Small intestine (tissue), 7 donors: Measurements from ENCODE around the gene RBM25. TPM values are rescaled to one million over a fixed set of nuclear protein-coding genes. Genes with fewer than 3 reads are reported as not detected.

Experiments used
- DNase-seq, 2 donors: peaks; one replicate each; pipeline versions ENCODE4 v3.0.0 to v3.0.0-alpha.2; 2013
- FAIRE-seq: peaks from 2 replicates; lab custom pipeline; 2012; peaks lifted over from hg19 to GRCh38; lab: Jason Lieb, UNC
- H3K27ac ChIP-seq, 3 donors: one replicate each; pipeline ENCODE4 v1.5.1; 2013; ENCODE audit warnings: low read length in 2 of 3, mild to moderate bottlenecking in 2 of 3, control low read depth in 1 of 3, inconsistent platforms in 1 of 3, low read depth in 1 of 3, moderate library complexity in 1 of 3
- H3K27me3 ChIP-seq, 3 donors: one replicate each; pipeline ENCODE4 v1.6.1; 2013; ENCODE audit warnings: low read length in 3 of 3, inconsistent platforms in 1 of 3; ENCODE audit not compliant: control insufficient read depth in 3 of 3, insufficient read depth in 3 of 3
- H3K36me3 ChIP-seq, 3 donors: one replicate each; pipeline ENCODE4 v1.6.1; 2013; ENCODE audit warnings: low read length in 3 of 3, inconsistent platforms in 1 of 3, low read depth in 1 of 3, mild to moderate bottlenecking in 1 of 3, moderate library complexity in 1 of 3; ENCODE audit not compliant: control insufficient read depth in 3 of 3, insufficient read depth in 2 of 3
- H3K4me1 ChIP-seq, 3 donors: one replicate each; pipeline ENCODE4 v1.6.1; 2013; ENCODE audit warnings: low read length in 2 of 3, inconsistent platforms in 1 of 3, low read depth in 1 of 3, mild to moderate bottlenecking in 1 of 3, moderate library complexity in 1 of 3; ENCODE audit not compliant: control insufficient read depth in 3 of 3, insufficient read depth in 2 of 3
- H3K4me3 ChIP-seq, 3 donors: one replicate each; pipeline ENCODE4 v1.5.1; 2013; ENCODE audit warnings: low read length in 3 of 3, control low read depth in 1 of 3, inconsistent platforms in 1 of 3, low read depth in 1 of 3, mild to moderate bottlenecking in 1 of 3, moderate library complexity in 1 of 3
- H3K9me3 ChIP-seq, 2 donors: one replicate each; pipeline ENCODE4 v1.6.1; 2013; ENCODE audit warnings: low read depth in 1 of 2, low read length in 1 of 2; ENCODE audit not compliant: control insufficient read depth in 2 of 2, insufficient read depth in 1 of 2
- WGBS, 3 donors: extraction: QIAGEN DNeasy Blood & Tissue Kit; methylation state at CpG; one replicate each; pipeline ENCODE4 v1.1.7; 2013; 5-methylcytosine and 5-hydroxymethylcytosine counted together
- polyA plus RNA-seq, 4 donors: library from polyadenylated mRNA; stranded (reverse) in 3 of 4; unstranded in 1 of 4; fragments of 200-250 nt in 3 of 4; fragments of 120-200 nt in 1 of 4; gene quantifications; one replicate each; pipeline versions ENCODE4 v1.2.1 to v1.2.3, GENCODE V29; 2013
- donor health status: healthy with polysubstance abuse.
- donor health status: control.
- donor health status: control.
- donor health status: Bipolar disorder and iron deficiency.
- donor health status: healthy.

Gene RBM25
- polyA plus RNA-seq, 4 donors: 25.1 to 104 (median 40.7) TPM

- WGBS, 3 donors: 85 to 96% (median 96%) methylated on average over 1 of the region's 1 CpG
- FAIRE-seq: no peak
These were observed 82.5 kb downstream of the RBM25 start for GRCh38 chr14:73140811-73141323.

GRCh38 chr14:73142216-73142615, 83.9 kb downstream of the RBM25 start:
- peak overlapping the region in 1 of 3 donors; percentile 13 for H3K27ac ChIP-seq
- H3K4me3 ChIP-seq: no peak overlapping the region
- 70 to 80% (median 80%) methylated on average over 2 of the region's 2 CpGs for WGBS, 3 donors
- H3K36me3 ChIP-seq: peaks cover 0 to 22% (median 2%) of the 10 kb centered on the region in 3 donors
- H3K9me3 ChIP-seq: no peaks in the 10 kb centered on the region
- DNase-seq (no peak), FAIRE-seq (no peak)
- peaks cover 0 to 13% (median 3%) of the 10 kb centered on the region in 3 donors for H3K4me1 ChIP-seq
- no peaks in the 10 kb centered on the region for H3K27me3 ChIP-seq

More at GRCh38 chr14:73140811-73141323, 82.5 kb downstream of the RBM25 start:
- H3K9me3 ChIP-seq: no peaks in the 10 kb centered on the region
- H3K4me1 ChIP-seq: peaks cover 0 to 16% (median 3%) of the 10 kb centered on the region in 3 donors
- no peak overlapping the region for H3K4me3 ChIP-seq
- DNase-seq: peak in 1 of 2 donors; percentile 50
- no peaks in the 10 kb centered on the region for H3K27me3 ChIP-seq
- peaks cover 0 to 19% (median 0%) of the 10 kb centered on the region in 3 donors for H3K36me3 ChIP-seq
- H3K27ac ChIP-seq: peak overlapping the region in 1 of 3 donors; percentile 54

GRCh38 chr14:73143003-73143402, 84.7 kb downstream of the RBM25 start:
- Histone ChIP-seq H3K27me3 (no peaks in the 10 kb centered on the region), H3K4me3 (no peak overlapping the region), H3K36me3 (peaks cover 2 to 25% (median 2%) of the 10 kb centered on the region in 3 donors), H3K9me3 (no peaks in the 10 kb centered on the region), H3K27ac (peak overlapping the region in 2 of 3 donors; percentile 8 to 22), H3K4me1 (peaks cover 0 to 8% (median 0%) of the 10 kb centered on the region in 3 donors)
- DNase-seq: no peak
- 81 to 88% (median 84%) methylated on average over 5 of the region's 5 CpGs for WGBS, 3 donors
- no peak for FAIRE-seq

- H3K27ac ChIP-seq: no peak overlapping the region
- FAIRE-seq: no peak
- no peak for DNase-seq
- H3K9me3 ChIP-seq: no peaks in the 10 kb centered on the region
- H3K4me3 ChIP-seq: no peak overlapping the region
- WGBS, 3 donors: 85 to 96% (median 87%) methylated on average over 3 of the region's 3 CpGs
- H3K27me3 ChIP-seq: no peaks in the 10 kb centered on the region
- peaks cover 2 to 27% (median 4%) of the 10 kb centered on the region in 3 donors for H3K36me3 ChIP-seq
- peaks cover 0 to 8% (median 0%) of the 10 kb centered on the region in 3 donors for H3K4me1 ChIP-seq
These were observed 85.3 kb downstream of the RBM25 start for GRCh38 chr14:73143617-73144016.

GRCh38 chr14:73145371-73145770, 87.0 kb downstream of the RBM25 start:
- FAIRE-seq (no peak), DNase-seq (no peak)
- Histone ChIP-seq H3K4me1 (peaks cover 0 to 8% (median 0%) of the 10 kb centered on the region in 3 donors), H3K9me3 (no peaks in the 10 kb centered on the region), H3K27me3 (no peaks in the 10 kb centered on the region), H3K36me3 (peaks cover 2 to 28% (median 11%) of the 10 kb centered on the region in 3 donors), H3K27ac (no peak overlapping the region), H3K4me3 (no peak overlapping the region)
- WGBS, 3 donors: 94 to 97% (median 95%) methylated on average over 3 of the region's 3 CpGs

- DNase-seq (no peak), FAIRE-seq (no peak)
- no peaks in the 10 kb centered on the region for H3K27me3 ChIP-seq
- peaks cover 0 to 1% (median 0%) of the 10 kb centered on the region in 3 donors for H3K4me1 ChIP-seq
- no peak overlapping the region for H3K4me3 ChIP-seq
- peaks cover 2 to 31% (median 12%) of the 10 kb centered on the region in 3 donors for H3K36me3 ChIP-seq
- H3K27ac ChIP-seq: no peak overlapping the region
- no peaks in the 10 kb centered on the region for H3K9me3 ChIP-seq
- WGBS, 3 donors: 87 to 91% (median 87%) methylated on average over 3 of the region's 3 CpGs
These were observed 87.8 kb downstream of the RBM25 start for GRCh38 chr14:73146111-73146510.

GRCh38 chr14:73149753-73150152, 91.4 kb downstream of the RBM25 start:
- FAIRE-seq (no peak), DNase-seq (no peak)
- H3K27ac ChIP-seq: no peak overlapping the region
- no peaks in the 10 kb centered on the region for H3K9me3 ChIP-seq
- peaks cover 6 to 45% (median 17%) of the 10 kb centered on the region in 3 donors for H3K36me3 ChIP-seq
- H3K27me3 ChIP-seq: no peaks in the 10 kb centered on the region
- peaks cover 0 to 2% (median 0%) of the 10 kb centered on the region in 3 donors for H3K4me1 ChIP-seq
- no peak overlapping the region for H3K4me3 ChIP-seq
- WGBS, 3 donors: 62 to 85% (median 73%) methylated on average over 2 of the region's 2 CpGs

GRCh38 chr14:73153272-73153671, 94.9 kb downstream of the RBM25 start:
- no peak overlapping the region for H3K27ac ChIP-seq
- peaks cover 0 to 2% (median 0%) of the 10 kb centered on the region in 3 donors for H3K4me1 ChIP-seq
- H3K9me3 ChIP-seq: no peaks in the 10 kb centered on the region
- peaks cover 7 to 45% (median 13%) of the 10 kb centered on the region in 3 donors for H3K36me3 ChIP-seq
- FAIRE-seq (no peak), DNase-seq (no peak)
- H3K27me3 ChIP-seq: no peaks in the 10 kb centered on the region
- no peak overlapping the region for H3K4me3 ChIP-seq
